Embryonic facial prominence (tissue), 1 donor: Measurements from ENCODE around the gene TNS4.
A peak's percentile ranks its signal among the peaks of the same experiment; 100 is the strongest.

Experiments used
- DNase-seq: peaks from one replicate; pipeline ENCODE4 v3.0.0-alpha.2; 2016; ENCODE audit errors: extremely low spot score

Gene TNS4

DNA sequence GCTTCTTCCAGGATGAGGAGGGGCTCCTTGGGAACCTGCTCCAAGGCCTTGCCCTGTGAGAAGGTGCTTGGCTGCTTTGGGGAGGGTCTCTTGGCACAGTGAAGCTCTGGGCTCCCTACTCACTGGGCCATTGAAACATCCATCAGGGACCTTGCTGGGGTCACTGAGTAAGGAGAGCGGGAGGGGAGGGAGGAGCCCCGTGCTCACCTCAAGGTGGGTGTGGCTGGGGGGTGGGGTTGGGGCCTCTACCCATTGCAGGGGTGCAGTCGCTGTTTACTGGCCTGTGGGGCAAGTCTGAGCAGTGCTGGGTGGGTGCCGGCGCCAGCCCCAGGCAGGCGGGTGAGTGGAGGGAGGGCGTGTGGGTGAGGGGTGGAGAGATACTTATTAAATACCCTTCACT lies 9.9 kb downstream of the TNS4 start:
- DNase-seq, result no peak

DNA sequence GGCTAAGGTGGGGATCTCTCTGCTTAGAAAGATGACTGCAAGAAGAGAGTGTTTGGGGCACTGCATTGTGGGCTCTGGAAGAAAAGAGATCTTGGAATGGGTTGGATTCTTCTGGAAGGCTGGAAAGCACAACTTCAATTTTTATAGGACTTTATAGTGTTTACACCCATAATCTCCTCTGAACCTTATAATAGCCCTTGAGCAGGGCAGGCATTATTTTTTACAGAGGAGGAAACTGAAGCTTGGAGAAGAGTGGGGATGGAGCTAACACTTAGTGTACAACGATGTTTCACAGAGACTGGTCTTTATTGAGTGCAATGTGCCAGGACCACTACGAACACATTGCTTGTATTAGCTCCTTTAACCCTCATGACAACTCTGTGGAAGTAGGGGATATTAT lies 10.4 kb downstream of the TNS4 start:
- no peak for DNase-seq

DNA sequence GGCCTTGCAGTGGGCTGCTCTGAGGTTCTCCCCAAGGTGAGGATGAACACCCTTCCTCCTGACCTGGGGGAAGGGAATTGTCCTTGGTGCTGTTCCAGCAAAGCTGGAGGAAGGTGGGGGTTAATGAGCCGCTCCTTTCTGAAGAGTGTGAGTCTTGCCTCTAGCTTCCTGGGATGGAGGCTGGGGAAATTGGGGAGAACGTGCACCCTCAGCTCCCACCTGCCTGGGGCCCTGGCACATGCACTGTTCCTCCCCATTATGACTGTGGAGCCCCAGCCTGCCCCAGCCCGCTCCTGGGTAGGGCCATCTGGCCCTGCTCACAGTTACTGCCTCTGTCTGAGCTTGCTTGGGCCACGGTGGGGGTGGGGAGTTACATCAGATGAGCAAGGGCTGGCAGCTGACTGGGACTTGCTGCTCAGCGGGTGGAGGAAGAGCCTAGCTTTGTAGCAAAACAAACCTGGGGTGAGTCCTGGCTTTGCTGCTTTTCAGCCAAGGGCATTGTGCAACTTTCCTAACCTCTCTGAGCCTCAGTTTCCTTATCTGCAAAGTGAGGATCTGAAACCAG lies 11.1 kb downstream of the TNS4 start:
- no peak for DNase-seq

DNA sequence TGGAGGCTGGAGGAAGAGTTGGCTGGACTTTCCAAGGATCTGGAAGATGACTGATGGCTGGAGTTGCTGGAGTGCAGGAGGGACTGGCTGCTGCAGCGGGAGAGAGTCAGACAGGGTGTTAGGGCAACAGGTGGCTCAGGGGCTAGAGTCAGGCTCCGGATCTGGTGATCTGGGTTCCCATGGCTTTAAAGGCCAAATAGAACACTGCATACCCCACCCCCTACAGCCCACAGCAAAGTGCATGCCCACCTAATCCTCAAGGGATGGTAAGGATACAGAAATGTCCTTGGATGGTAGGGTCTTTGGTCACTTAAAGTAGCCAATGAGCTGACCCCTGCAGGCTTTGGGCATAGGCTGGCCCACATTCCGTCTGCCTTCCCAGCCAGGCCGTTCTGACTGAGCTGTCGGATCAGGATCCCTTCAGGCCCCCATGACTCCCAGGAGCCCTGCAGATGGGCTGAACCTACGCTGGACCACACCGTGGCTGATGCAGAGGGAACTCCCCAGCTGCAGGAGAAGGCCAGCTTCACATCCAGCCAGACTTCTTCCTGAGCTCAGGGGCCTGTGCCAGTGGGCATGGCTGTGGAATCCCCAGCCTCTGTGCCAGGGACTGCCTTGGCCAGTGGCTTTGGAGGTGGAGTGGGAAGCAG lies 13.9 kb downstream of the TNS4 start:
- no peak for DNase-seq

DNA sequence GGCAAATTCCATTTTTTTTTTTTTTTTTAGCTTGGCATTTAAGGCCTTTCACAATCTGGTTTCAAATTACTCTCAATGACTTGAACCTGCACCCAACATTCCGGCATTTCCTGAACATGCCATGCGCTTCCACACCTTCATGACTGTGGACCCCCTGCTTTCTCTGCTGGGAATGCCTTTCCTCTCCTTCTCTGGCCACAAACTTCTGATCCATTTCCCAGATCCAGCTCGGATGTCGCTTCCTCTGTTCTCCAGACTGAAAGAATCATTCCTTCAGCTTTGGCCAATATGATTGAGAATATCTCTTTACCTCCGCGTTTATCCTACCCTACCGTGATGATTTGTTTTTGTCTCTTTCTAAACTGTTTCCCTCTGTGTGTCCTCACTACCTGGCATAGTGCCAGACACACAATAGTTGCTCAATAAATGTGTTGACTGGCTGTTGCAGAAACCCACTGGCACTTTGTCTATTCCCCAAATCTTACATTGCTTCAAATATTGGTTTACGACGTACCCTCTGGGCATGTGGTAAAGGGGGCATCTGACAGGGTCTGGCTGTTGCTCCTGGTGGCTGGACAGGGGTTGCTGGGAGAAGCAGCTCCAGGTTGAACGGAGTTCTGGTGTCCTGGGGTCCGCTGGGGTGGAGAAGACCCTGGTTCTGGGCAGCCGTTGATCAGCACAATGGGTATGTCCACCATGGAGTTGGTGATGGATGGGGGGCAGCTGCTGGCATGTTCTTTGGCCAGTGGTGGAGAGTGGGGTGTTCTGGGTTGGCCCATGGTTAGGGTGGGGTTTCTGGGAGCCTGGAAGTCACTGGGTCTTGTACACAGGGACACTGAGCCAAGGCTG lies 14.7 kb downstream of the TNS4 start:
- no peak for DNase-seq

DNA sequence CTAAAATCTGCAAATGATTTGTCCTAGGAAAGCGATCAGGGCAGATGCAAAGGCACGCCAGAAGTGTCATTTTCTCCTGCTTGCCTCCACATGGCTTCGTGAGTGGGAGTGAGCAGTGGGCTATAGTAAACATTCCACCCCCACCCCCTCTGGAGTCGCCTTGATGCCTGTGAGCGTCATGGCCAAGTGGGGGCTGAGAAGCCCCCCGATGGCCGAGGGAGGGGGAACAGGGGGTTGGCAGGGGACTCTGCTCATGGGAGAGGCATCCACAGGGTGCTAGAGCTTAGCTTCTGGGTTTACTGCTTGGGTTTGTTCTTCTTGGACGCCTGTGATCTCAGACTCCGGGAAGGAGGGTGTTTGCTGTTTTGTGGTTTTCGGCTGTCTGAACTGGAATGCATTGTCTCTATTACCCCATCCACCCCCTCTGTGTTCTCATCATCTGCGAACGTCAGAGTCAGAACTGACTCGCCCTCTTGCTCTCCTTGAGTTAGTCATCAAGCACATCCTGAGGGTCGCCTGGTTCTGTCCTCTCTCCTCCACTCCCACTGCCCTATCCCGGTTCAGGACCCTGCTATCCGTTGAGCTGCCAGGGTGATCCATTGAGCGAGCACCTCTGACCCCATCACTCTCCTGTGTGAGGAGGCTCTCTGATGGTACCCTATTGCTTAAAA lies 15.4 kb downstream of the TNS4 start:
- DNase-seq, result peak; percentile 70

DNA sequence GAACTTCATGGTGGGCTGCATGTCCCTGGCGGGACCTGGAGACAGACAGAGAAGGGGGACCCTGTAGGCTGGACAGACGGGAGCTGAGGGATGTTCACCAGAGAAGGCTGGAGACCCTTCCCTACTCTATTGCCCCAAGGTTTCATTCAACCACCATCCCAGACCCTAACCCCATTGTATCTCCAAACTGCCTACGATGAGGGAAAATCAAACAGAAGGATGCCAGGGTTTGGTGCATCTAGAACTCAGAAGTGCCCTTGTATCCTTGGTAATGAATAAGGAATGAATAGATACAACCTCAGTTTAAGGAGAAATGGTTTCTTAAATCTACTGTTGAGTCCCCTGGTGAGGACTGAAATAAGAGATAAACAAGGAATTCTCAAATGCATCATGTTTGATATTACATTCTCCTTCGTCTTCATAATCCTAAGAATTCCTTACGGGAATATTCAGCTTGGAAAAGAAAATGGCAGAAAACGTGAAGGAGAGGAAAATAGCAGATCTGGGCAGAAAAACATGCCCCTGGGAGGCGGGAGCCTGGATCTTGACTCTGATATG lies 16.4 kb downstream of the TNS4 start:
- no peak for DNase-seq

DNA sequence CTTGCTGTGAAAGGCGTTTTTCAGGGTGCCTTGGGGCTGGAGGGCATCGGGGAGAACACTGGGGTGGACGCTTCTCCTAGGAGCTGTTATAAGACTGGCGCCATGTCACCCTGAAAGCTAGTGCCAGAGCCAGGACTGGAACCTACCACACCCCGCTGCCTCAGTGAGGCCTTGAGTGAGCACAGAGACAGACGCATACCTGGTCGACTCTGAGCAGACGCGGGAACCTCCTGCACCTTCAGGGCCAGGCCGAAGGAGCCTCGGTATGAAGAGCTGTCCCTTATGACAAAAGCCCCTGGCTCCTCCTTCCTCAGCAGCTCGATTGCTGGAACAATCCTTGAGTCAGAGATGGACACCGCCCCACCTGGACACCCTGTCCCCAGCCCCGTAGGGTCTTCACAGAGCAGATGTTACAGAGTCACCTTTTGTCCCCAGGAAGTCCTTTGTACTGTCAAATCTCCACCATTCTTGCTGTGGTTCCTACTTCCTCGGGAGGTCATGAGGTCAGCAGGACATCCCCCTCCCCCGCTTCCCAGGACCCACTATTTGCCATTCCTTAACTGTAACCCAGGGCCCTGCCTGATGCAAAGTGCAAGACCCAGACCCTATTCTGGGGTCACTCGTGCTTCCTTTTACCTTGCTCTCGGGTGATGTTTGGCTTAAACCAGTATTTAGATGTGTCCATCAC lies 17.0 kb downstream of the TNS4 start:
- DNase-seq, result no peak

DNA sequence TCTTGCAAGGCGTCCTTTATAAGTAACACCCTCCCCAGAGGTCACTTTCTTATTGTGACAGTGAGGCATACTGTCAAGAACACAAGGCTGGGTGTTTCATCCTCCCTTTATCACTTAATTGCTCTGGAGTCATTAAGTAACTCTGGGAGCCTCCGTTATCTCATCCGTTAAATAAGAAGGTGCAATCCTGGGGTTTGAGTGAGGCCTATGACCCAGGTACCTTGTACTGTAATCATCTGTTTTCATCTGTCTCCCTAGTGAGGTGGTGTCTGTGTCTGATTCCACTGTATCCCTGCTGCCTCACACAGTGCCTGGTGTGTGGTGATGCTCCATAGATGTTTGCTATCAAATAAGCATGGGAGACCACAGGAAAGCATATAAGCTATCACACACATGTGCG lies 17.7 kb downstream of the TNS4 start:
- DNase-seq, result no peak

DNA sequence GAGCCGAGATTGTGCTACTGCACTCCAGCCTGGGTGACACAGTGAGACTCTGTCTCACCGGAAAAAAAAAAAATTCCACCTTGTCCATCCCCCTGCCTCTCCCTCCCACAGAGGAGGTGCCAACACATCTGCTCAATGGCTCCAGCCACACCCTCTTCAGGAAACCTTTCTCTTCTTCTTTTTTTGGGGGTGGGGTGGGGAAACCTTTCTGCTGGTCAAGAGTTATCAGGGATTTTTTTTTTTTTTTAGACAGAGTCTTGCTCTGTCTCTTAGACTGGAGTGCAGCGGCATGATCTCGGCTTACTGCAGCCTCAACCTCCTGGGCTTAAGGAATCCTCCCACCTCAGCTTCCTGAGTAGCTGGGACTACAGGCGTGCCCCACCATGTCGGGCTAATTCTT lies 18.7 kb downstream of the TNS4 start:
- no peak for DNase-seq

DNA sequence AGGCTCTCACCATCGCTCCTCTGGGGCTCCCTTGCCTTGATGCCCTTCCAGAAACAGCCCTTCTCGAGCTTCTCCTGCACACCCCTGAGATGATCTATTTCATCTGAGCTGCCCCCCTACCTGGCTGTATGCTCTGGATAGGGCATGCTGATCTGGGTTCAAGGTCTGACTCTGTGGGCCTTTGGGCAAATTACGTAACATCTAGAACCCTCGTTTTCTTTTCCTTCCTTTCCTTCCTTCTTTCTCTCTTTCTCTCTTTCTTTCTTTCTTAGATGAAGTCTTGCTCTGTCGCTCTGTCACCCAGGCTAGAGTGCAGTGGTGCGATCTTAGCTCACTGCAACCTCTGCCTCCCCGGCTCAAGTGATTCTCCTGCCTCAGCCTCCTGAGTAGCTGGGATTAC lies 20.3 kb downstream of the TNS4 start:
- DNase-seq, result no peak

DNA sequence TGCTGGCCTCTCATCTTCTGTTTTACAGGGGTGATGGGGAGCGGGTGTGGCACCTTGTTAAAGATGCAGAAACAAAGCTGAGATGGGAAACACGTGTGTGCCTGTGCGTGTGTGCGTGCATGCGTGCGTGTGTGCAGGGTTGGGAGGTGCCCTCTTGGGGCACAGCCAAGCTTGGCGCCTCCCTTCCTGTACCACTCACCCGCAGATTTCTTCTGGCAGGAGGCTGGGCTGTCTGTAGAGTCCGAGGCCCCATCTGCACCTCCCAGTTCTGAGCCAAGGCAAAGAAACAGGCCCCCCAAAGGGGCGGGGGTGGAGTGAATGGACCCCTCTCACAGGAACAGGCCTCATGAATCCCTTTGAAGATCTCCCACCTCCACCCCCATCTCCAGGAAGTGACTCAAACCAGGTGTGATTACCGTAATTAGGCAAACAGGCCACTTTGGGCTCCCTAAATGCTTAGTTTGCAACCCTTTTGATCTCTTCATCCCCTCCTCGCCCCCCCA lies 20.9 kb downstream of the TNS4 start:
- peak; percentile 9 for DNase-seq

DNA sequence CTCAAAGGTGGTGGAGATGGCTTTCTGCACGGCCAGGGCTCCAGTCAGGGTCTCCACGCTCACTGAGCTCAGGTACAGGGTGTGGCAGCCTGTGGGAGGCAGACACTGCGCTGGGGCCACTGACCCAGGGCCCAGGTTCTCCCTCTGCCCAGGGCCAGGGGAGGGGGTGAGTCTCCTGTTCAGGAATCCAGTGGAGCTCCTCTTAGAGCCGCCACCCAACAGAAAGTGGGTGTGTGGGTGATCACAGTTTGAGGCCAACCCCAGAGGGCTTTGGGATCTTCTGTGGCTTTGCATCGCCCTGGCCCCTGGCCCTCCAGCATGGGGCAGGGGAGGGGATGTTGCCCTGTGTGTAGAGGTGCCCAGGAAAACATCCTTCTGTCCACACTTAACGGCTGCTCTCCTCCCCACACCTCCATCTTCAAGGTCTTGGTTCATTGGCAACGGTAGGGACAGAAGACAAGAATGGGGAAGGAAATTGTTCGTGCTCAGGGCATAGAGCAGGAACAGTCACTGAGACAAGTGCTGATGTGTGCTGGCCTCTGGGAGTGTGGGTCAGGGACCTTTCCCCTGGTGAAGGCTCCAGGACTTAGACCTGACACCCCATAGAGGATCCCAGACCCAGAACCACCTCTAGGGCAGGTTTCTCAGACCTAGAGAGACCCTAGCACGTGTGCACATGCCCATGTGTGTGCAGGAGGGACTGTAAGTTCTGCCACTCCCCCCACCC lies 21.5 kb downstream of the TNS4 start:
- DNase-seq, result no peak

DNA sequence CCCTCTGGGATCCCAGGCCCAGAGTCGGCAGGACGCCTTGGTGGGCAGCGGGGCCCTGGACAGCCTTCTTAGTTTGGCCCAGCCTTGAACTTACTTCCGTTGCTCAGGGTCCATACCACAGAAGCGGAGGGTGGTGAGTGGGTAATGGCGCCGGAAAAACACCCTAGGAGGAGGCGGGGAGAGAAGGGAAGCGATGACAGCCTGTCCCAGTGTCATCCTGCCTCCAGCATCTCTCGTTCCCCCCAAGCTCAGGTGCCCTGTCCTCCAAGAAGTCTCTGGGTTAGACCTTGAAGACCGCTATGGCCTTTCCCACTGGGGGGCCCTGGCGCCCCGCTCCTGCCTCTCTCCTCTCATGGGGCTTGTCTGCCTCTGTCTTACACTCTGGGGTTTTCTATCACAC lies 22.9 kb downstream of the TNS4 start:
- no peak for DNase-seq

DNA sequence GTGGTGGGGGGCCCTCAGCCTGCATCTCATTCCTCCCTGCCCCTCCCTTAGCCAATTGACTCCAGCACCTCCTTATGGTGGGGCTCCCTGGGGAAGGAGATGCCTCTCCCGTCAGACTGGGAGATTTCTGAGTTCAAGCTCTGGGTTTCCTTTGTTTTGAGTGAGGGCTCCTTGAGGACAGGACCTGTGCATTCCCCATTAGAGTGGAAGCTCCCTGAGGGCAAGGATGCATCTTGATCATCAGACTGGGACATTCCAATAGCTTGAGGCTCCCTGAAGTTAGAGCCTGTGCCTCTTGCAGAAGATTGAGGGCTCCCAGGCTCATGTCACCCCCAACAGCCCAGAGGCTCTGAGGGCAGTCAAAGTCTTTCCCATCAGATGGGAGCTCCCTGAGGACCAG lies 23.6 kb downstream of the TNS4 start:
- DNase-seq, result no peak

DNA sequence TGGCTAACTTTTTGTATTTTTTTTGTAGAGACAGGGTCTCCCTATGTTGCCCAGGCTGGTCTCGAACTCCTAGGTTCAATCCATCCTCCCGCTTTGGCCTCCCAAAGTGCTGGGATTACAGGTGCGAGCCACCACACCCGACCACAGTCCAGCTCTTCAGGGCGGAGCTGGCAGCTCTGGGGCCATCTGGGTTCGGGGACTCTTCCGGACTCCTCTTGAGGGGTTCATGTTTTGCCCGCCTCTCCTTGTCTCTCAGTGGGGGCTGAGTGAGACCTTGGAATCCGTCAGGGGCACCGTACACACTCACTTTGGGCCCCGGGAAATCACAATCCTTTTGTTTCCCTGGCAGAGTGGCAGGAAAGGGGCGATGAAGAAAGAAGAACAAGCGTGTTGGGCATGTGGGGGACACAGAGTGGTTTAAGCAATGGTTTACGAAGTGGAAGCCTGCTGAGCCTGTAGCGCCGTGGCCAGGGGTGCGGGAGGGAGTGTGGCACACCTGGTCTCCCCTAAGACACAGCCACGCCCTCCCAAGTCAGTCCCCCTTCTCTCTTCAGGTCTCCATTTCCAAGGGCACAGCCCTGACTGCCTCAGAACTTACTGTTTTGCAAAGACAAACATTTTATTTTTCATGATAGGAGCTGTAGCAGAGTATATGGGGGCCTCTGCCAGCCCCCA lies 26.1 kb downstream of the TNS4 start:
- no peak for DNase-seq

DNA sequence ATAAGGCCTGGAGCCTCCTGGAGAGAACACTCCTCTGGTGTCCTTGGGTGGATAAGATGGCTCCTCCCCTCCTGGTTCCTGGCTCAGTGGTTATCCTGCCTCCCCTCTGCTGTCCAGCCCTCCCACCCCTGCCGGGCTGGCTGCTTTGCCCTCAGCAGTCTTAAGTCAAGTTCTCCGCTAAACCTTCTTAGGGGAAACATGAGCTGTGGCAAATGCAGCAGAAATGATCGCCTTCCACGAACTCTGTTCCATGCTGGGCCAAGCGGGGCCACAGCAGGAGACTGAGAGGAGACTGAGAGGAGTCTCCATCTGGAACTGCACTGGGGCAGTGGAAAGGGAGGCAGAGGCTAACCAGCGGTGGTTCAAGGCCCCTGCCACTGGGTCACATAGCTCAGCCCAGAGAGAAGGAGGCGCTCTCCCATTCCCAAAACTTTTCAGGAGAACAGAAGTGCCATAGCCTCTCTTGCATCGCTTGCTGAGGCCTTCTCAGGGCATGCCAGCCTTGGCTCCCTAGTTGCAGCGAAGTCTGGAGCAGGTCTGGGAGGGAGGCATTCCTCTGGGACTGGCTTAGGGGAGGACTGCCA lies 26.9 kb downstream of the TNS4 start:
- no peak for DNase-seq

DNA sequence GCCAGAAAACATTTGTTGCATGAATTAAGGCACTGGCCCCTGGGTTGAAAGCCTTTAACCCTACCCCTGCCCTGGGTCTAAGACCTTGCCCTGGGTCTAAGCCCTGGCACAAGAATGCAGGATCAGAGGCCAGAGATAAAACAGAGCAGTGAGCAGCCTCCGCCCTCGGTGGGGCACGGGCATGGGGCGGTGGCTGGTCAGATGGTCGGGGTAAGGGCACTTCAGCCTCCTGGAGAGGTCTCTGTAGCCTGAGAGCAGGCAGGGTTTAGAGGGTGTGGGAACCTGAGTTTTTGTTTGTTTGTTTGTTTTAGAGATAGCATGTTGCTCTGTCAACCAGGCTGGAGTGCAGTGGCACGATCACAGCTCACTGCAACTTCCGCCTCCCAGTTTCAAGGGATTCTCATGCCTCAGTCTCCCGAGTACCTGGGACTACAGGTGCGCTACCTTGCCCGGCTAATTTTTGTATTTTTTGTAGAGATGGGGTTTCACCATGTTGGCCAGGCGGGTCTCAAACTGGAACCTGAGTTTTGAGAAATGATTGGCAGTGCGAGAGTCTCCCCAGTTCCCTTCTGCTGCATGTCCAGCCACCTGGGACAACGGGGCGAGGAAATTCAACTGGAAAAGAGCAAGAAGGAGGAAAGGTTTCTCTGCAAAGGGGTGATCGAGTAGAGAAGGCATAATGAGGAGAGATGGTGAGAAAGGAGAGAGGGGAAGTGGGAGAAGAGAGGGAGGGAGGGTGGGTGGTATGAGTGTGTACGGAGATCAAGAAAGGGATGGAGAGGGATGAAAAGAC lies 27.7 kb downstream of the TNS4 start:
- no peak for DNase-seq
